SH-SY5Y (cell line): ENCODE data around the gene MYO1D.

Experiments used
- GATA2 ChIP-seq: IDR thresholded peaks from 2 replicates; pipeline ENCODE4 v1.6.1; 2011; ENCODE audit warnings: mild to moderate bottlenecking, low read depth, low read length
- GATA3 ChIP-seq: IDR thresholded peaks from 2 replicates; pipeline ENCODE4 v1.6.1; 2011; ENCODE audit warnings: low read depth, mild to moderate bottlenecking, low read length, moderate library complexity

- TF ChIP-seq GATA2 (no peak), GATA3 (no peak)
Measured at GRCh38 chr17:32470405-32471167, 406.3 kb downstream of the MYO1D start.
